Upper lobe of left lung (tissue), 4 donors: ENCODE results near the gene VWA7.
"Not testable (repeated sequence)": the region's sequence is repeated elsewhere in the genome, so short reads cannot be mapped to it uniquely, and the experiment has no call there.

Source experiments
- EP300 ChIP-seq, 4 donors: sonication (generic); formaldehyde crosslinking; IDR thresholded peaks; one replicate each; pipeline ENCODE4 v1.5.1; 2017; ENCODE audit warnings: antibody characterized with exemption in 4 of 4, control low read depth in 2 of 4
- POLR2A ChIP-seq, 4 donors: fragments of 450-650 bp; IDR thresholded peaks; one replicate each; pipeline ENCODE4 v1.5.1; 2016 to 2017; ENCODE audit warnings: antibody characterized with exemption in 4 of 4, mild to moderate bottlenecking in 2 of 4
- POLR2AphosphoS5 ChIP-seq, 2 donors: sonication (generic); formaldehyde crosslinking; IDR thresholded peaks; one replicate each; pipeline ENCODE4 v1.5.1; 2017; ENCODE audit warnings: antibody characterized with exemption in 2 of 2
- TF ChIP-seq, protein P1 (sequence below), 6 experiments: fragments of 450-650 bp in 4 of 6; fragments of 200-600 bp in 2 of 6; sonication (generic) in 2 of 6; IDR thresholded peaks; one replicate each; pipeline ENCODE4 v1.5.1; 2016 to 2019; ENCODE audit warnings: antibody characterized with exemption in 6 of 6

DNA sequence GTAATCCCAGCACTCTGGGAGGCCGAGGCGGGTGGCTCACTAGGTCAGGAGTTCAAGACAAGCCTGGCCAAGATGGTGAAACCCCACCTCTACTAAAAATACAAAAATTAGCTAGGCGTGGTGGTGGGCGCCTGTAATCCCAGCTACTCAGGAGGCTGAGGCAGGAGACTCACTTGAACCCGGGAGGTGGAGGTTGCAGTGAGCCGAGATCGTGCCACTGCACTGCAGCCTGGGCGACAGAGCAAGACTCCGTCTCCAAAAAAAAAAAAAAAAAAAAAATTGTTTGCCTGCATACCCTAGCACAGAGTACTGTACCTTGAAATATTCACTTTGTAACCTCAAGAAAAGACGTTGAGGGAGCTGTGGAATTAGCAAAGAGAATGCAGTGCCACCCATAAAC, 43.3 kb upstream of the VWA7 start:
- TF ChIP-seq, protein P1, sequence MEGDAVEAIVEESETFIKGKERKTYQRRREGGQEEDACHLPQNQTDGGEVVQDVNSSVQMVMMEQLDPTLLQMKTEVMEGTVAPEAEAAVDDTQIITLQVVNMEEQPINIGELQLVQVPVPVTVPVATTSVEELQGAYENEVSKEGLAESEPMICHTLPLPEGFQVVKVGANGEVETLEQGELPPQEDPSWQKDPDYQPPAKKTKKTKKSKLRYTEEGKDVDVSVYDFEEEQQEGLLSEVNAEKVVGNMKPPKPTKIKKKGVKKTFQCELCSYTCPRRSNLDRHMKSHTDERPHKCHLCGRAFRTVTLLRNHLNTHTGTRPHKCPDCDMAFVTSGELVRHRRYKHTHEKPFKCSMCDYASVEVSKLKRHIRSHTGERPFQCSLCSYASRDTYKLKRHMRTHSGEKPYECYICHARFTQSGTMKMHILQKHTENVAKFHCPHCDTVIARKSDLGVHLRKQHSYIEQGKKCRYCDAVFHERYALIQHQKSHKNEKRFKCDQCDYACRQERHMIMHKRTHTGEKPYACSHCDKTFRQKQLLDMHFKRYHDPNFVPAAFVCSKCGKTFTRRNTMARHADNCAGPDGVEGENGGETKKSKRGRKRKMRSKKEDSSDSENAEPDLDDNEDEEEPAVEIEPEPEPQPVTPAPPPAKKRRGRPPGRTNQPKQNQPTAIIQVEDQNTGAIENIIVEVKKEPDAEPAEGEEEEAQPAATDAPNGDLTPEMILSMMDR (IDR thresholded peaks at IDR 0.05), result not testable (repeated sequence)
- not testable (repeated sequence) for TF ChIP-seq POLR2AphosphoS5, EP300, POLR2A (IDR thresholded peaks at IDR 0.05)
